SH-SY5Y (cell line): Measurements from ENCODE around the gene CTBP2.

Source experiments
- GATA2 ChIP-seq: IDR thresholded peaks from 2 replicates; pipeline ENCODE4 v1.6.1; 2011; ENCODE audit warnings: mild to moderate bottlenecking, low read depth, low read length
- GATA3 ChIP-seq: IDR thresholded peaks from 2 replicates; pipeline ENCODE4 v1.6.1; 2011; ENCODE audit warnings: low read depth, mild to moderate bottlenecking, low read length, moderate library complexity

- no peak for TF ChIP-seq GATA3
- no peak for TF ChIP-seq GATA2
These were observed 74.9 kb downstream of the CTBP2 start for GRCh38 chr10:125085258-125086054.
